PFSK-1 (cell line): ENCODE results near the gene TNFAIP8L3.

Experiments
- SIN3A ChIP-seq: IDR thresholded peaks from 2 replicates; pipeline ENCODE4 v1.6.1; 2012; ENCODE audit warnings: mild to moderate bottlenecking, low read length, moderate library complexity, borderline replicate concordance; ENCODE audit not compliant: insufficient read depth
- TAF1 ChIP-seq: IDR thresholded peaks from 2 replicates; pipeline ENCODE4 v1.6.1; 2012; ENCODE audit warnings: low read length, control low read depth, borderline replicate concordance; ENCODE audit not compliant: insufficient read depth
- TF ChIP-seq, protein P1 (sequence below), 2 experiments: IDR thresholded peaks; 2 replicates each; pipeline versions ENCODE4 v1.6.1 to v1.8.0; 2011 to 2012; ENCODE audit warnings: low read depth in 2 of 2, low read length in 2 of 2, control low read depth in 1 of 2, inconsistent platforms in 1 of 2, mild to moderate bottlenecking in 1 of 2, moderate library complexity in 1 of 2; ENCODE audit not compliant: insufficient read depth in 1 of 2

- no peak for TF ChIP-seq SIN3A
- no peak for TF ChIP-seq TAF1
- TF ChIP-seq, protein P1, sequence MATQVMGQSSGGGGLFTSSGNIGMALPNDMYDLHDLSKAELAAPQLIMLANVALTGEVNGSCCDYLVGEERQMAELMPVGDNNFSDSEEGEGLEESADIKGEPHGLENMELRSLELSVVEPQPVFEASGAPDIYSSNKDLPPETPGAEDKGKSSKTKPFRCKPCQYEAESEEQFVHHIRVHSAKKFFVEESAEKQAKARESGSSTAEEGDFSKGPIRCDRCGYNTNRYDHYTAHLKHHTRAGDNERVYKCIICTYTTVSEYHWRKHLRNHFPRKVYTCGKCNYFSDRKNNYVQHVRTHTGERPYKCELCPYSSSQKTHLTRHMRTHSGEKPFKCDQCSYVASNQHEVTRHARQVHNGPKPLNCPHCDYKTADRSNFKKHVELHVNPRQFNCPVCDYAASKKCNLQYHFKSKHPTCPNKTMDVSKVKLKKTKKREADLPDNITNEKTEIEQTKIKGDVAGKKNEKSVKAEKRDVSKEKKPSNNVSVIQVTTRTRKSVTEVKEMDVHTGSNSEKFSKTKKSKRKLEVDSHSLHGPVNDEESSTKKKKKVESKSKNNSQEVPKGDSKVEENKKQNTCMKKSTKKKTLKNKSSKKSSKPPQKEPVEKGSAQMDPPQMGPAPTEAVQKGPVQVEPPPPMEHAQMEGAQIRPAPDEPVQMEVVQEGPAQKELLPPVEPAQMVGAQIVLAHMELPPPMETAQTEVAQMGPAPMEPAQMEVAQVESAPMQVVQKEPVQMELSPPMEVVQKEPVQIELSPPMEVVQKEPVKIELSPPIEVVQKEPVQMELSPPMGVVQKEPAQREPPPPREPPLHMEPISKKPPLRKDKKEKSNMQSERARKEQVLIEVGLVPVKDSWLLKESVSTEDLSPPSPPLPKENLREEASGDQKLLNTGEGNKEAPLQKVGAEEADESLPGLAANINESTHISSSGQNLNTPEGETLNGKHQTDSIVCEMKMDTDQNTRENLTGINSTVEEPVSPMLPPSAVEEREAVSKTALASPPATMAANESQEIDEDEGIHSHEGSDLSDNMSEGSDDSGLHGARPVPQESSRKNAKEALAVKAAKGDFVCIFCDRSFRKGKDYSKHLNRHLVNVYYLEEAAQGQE (IDR thresholded peaks at IDR 0.05; ENCODE audit: insufficient read depth in 1 of 2, low read depth in 2 of 2, low read length in 2 of 2): no peak
Observed at GRCh38 chr15:51105430-51106016, 10.8 kb upstream of the TNFAIP8L3 start.
